GM10847 (cell line): Measurements from ENCODE around the gene TSPAN3.

Experiments
- POLR2A ChIP-seq: IDR thresholded peaks from 2 replicates; pipeline ENCODE4 v1.6.1; 2011; ENCODE audit not compliant: insufficient read length; ENCODE audit errors: extremely low read depth

TSPAN3 gene

GRCh38 chr15:77027111-77027696 is 43.7 kb downstream of the TSPAN3 start:
- no peak for TF ChIP-seq POLR2A

GRCh38 chr15:77026501-77027110 is 44.3 kb downstream of the TSPAN3 start:
- TF ChIP-seq POLR2A = no peak

GRCh38 chr15:77025941-77026411 is 44.9 kb downstream of the TSPAN3 start:
- no peak for TF ChIP-seq POLR2A

DNA sequence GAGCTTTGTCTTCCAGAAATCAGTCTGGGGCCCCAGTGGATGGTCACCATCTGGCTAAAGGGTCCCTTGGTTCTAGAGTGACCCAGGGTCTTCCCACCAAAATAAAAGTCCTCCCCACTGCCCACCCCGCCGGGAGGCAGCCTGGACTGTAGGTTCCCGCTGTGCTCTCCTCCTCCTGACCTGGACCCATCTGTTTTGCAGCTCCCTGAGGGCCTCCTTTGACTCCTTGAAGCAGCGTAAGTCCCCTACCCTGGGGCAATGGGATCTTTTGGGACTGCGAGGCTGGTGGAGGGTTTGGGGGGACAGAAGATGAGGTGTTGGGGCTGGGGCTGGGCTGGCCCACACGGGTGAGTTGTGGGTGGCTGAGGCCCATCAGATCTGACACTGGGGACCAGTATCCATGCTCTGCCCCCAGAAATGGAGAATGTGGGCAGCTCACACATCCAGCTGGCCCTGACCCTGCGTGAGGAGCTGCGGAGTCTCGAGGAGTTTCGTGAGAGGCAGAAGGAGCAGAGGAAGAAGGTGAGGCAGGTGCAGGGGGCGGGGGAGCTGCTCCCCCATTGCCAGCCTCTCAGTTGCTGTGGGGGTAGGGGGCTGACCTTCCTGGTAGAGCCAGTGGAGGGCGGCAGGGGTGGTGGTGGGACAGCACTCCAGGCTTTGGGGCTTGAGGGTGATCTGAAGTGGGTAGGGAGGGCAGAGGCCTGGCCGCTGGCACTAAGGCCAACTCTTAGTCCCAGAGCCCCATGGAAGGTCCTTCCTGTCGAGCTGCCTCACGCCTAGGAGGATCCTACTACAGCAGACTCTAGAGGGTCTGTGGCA is 45.6 kb downstream of the TSPAN3 start:
- TF ChIP-seq POLR2A = no peak

DNA sequence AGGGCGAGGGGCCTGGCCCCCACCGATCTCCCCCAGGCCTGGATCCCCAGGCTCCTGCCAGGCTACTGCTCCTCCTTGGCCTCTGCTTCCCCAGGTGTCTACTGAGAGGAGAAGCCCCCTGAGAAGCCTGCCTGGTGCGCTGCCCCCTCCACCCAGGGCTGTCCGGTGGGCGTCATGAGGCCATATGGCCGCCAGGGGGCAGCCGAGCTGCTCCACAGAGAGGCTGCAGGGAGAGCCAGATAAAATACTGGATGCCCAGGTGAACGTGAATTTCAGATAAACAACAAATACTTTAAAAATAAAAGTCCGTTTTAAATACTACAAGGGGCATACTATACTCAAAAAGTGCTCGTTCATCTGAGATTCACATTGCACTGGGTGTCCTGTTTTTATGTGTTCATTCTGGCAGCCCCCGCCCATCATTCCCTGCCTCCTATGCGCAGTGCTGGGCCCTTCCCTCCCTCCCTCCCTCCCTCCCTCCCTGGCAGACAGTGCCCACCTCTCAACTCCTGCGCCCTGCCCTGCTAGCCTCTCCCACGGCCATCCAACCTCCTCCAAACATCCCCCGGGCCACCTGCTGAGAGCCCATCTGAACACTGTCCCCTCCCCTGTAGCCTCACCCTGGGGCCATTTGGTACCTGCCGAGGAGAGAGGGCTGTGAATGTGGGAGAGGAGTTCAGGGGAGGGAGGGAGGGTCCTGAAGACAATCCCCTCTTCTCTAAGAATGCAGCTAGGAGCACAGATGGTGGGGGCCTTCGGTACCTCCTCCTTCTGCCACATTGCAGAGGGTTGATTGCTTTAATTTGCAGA is 46.4 kb downstream of the TSPAN3 start:
- no peak for TF ChIP-seq POLR2A

- TF ChIP-seq POLR2A = no peak
Observed at GRCh38 chr15:77023576-77024272, 47.2 kb downstream of the TSPAN3 start.

GRCh38 chr15:77022646-77023575 is 48.0 kb downstream of the TSPAN3 start:
- no peak for TF ChIP-seq POLR2A

DNA sequence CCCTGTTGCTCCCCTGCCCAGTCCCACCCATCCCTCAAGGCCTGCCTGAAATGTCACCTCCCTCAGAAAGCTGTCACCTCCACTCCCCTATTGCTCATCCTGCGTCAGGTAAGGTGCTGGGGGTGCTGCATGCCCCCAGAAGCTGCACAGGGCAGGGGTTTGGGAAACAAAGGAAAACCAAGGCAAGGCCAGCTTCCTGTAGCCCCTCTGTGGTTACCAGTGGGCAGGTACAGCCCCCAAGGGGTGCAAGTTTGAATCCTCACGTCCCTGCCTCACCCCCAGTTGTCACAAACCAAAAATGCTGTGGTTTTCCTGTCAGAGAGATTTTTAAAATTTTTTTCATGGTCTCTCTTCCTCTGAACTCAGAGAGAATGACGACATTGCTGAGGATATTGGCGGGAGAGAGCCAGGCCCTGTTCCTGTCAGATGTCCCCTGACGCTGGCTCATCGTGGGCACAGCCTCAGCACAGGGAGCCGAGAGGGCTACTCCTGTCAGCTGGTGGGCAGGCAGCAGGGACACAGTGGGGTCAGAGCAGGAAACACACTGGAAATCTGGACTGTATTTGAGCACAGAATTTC is 49.0 kb downstream of the TSPAN3 start:
- TF ChIP-seq POLR2A = no peak

GRCh38 chr15:77021088-77021481 is 49.8 kb downstream of the TSPAN3 start:
- no peak for TF ChIP-seq POLR2A

DNA sequence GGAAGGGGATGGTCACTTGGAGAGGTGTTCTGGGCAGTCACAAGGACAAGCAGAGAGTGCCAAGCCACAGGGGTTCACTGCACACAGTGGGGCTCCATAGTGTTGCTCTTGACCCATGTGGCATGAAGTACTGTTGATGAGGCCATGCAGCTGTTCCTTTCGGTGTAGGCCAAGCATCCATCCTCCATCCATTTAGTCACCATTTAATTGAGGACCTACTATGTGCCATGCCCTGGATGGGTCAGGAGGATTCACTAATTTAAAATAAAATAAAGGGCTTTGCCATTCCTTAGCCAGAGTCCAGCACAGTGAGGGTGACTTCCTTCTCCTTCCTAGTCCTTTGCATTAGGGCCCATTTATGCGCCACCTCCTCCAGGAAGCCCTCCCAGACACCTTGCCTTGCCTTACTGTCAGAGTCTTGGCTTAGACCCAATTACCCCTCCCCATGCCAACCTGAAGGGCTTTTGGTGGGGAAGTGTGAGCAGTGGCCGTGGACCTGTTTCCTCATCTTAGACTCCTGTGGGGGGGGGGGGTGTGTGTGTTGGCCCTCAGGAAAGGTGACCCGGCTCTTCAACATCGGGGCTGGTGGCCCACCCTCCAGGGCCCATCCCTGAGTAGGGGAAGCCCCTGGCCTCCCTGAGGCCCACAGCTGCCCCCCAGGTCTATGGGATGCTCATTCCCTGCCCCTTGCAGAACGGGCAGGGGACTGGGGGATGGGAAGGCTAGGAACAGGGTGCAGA is 50.4 kb downstream of the TSPAN3 start:
- TF ChIP-seq POLR2A = no peak

DNA sequence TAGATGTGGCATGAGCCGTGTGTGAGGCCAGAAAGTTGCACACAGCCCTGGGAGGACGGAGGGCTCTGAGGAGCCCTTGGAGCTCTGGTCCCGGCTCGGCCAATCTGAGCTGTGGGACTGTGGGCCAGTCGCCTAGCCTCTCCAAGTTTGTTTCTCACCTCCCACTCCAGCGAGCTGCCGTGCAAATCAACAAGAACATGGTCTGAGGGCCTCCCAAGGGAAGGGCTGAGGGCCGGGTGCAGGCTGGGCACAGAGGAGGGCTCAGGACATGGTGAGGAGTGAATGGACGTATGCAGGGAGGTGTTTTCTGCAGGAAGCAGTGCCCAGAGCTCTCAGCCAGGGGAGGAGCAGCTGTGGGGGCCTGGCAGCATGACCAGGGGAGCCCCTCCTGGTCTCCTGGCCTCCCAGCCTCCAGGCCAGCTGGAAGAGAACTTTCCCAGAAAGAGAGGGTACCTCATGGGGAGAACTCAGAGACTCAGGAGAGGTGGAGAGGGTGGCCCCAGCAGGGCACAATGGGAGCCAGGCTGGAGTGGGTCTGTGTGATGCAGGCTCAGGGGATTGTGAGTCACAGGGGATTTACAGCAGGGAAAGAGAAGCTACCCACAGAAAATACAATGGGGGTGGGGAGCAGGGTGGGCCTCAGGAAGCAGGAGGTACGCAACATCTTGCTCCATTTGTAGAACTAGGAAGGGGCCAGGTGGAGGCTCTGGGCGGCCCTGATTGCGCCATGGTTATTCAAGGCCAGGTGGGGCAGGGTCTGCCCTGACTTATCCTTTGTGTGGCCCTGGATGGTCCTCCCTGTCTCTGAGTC is 51.2 kb downstream of the TSPAN3 start:
- no peak for TF ChIP-seq POLR2A

- no peak for TF ChIP-seq POLR2A
Observed at GRCh38 chr15:77018796-77019505, 52.0 kb downstream of the TSPAN3 start.
